HG03159 (cell line): ENCODE measurements around the gene TMEM178B.

ENCODE experiments used
- ATAC-seq: cut with Tn5 transposase; IDR thresholded peaks from one replicate; pipeline ENCODE4 v1.9.1; 2021; ENCODE audit warnings: mild to moderate bottlenecking, moderate library complexity; ENCODE audit not compliant: unreplicated experiment

The TMEM178B gene

DNA sequence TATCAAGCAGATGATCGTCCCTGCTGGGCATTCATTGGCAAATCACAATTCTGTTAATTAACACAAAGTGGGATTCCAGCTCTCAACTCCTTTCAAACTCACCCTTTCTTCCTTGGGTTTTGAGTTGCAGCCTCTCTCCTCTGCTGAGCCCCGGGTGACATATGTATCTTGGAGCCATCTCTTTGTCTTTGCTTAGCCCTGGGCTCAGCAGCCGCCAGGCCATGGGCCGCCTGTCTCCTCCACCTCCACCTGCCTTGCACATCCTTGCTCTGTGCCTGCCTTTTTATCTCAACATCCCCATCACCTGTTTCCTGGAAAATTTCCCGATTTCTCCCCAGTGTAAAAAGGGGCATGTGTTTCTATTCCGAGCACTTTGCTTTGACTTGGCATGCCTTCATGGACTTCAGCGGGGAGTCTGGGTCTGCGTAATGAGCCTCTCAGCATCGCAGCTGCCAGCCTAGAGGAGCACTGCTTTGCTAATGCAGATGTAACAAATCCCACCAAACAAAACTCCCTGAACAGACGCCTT, 336.0 kb downstream of the TMEM178B start:
- no peak for ATAC-seq

DNA sequence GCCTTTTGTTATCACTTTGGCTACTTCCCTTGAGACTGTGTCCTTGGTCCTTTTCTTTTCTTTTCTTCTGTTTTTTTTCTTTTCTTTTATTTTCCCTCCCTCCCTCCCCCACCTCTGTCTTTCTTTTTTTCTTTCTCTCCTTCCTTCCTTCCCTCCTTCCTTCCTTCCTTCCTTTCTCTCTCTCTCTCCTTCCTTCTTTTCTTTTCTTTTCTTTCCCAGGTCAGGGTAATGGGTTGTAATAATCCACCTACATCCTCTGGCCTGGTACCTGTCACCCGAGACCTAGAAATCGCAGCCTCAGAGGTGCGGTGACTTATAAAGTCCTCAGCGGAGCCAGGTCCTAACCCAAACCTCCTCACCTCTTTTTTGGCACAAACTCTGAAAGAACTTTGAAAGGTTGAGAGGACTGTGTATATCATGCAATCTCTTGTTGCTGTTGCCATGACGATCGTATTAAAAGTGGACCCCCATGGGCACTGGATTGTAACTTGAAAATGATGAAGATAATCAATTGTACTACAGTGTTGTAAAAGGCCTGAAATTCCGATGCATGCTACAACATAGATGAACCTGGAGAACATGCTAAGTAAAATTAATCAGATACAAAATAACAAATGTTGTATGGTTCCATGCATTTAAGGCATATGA, 336.6 kb downstream of the TMEM178B start:
- ATAC-seq: no peak

DNA sequence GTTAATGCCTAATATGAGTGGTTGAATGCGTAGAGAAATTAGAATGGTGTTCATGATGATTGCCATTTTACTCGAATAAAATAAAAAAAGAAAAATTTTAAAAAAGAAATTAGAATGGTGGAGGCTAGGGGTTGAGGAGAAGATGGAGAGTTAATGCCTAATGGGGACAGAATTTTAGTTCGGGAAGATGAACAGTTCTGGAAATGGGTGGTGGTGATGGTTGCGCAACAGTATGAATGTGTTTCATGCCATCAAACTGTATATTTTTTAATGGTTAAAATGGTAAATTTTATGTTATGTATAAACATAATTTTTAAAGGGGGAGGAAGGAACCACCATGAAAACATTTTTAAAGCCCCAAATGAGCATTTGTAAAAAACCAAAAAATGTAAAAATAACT, 337.3 kb downstream of the TMEM178B start:
- ATAC-seq: no peak

DNA sequence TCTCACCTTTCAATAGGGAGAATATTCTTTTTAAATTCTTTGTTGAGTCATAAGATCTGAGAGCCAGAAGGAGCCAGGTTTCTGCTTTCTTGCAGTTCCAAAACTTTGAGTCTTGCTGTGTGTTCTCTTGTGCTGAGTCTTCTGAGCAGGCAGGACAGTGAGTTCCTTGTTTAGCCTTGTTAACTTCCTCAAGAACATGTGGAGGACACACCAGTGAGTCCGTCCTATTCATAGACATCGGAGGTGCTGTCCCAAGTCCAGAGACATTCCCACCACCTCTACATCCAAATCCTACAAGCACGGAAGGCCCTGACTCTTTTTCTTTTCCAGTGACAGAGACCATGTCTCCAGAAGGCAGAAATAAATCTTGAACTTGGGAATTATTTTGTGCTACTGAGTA, 342.1 kb downstream of the TMEM178B start:
- no peak for ATAC-seq

DNA sequence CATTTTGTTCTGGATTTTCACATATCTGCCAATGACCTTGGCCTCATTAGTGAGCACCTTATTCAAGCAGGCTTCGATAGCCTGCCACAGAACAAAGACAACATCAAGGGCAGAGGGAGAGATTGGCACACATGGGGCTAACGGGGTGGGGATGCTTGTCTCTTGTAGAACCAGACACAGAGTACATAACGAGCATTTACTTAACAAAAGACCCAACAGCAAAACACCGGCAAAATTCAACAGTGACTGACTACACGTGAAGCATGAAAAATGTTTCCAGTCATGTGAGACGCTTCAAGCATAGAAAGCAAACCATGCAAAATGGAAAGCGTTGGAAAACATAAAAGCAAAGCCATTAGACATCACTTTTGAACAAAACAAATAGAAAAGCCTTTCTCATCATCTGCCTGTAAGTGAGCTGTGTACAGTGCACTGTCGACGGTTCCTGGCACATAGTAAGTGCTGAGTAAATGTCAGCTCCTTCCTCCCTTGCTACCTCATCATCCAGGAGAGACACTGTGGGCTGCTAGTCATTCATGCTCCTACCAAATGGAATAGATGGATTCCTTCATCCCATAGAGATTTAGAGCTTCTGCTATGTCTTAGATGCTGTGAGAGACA, 342.9 kb downstream of the TMEM178B start:
- ATAC-seq: no peak

DNA sequence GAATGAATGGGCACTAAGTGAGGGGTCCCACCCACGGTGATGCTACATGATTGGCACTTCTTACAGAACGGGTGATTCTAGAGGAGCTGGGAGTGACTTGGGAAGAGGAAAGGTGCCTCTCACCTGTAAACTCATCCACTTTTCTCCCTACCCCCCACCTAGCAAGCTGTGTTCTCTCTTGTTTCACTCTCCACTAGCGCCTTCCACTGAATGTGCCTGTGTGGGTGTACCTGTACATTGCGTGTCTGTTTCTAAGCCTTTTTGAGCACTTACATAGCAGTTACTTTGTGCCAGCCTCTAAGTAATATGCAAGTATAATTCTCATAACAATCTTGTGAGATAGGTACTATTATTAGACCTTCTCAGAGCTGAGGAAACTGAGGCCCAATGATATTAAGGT, 343.6 kb downstream of the TMEM178B start:
- ATAC-seq: no peak

DNA sequence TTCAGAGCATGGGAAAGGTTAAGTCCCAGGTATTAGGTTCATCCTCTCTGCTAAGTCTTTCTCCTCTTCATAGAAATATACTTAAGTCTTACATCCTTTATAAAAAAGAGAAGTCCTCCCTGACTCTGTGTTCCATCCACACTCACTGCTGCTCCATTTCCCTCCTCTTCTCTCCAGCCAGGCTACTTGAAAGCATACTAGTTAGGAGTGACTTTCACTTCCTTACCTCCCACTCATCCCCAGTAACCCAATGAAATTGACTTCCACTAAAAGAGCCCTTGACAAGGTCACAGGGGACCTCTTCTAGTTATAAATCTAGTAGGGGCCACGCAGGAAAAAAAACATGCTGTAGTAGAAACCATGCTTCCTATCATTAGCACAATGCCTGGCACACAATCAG, 344.2 kb downstream of the TMEM178B start:
- no peak for ATAC-seq

DNA sequence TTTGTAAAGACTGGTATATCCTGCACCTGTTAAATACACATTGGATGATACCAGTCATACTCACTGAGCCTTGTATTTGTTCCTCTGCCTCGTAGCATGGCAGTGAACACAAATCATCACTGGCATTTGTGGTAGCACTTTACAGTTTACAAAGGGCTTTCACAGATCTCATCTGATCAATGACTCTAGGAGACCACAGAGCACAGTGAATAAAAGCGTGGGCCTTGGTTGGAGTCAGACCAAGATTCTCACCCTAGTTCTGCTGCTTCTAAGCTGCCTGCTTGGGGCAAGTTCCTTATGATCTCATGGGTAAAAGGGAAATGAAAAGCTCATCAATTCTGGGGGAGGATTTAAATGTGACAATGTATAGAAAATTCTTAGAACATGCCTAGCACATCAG, 347.4 kb downstream of the TMEM178B start:
- no peak for ATAC-seq

DNA sequence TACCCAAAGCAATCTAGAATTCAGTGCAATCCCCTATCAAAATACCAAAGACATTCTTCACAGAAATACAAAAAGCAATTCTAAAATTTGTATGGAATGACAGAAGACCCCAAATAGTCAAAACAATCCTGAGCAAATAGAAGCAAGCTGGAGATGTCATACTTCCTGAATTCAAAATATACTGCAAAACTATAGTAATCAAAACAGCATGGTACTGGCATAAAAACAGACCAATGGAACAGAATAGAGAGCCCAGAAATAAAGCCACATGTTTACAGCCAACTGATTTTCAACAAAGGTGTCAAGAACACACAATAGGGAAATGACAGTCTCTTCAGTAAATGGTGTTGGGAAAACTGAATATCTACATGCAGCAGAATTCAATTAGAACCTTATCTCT, 353.3 kb downstream of the TMEM178B start:
- ATAC-seq: no peak

DNA sequence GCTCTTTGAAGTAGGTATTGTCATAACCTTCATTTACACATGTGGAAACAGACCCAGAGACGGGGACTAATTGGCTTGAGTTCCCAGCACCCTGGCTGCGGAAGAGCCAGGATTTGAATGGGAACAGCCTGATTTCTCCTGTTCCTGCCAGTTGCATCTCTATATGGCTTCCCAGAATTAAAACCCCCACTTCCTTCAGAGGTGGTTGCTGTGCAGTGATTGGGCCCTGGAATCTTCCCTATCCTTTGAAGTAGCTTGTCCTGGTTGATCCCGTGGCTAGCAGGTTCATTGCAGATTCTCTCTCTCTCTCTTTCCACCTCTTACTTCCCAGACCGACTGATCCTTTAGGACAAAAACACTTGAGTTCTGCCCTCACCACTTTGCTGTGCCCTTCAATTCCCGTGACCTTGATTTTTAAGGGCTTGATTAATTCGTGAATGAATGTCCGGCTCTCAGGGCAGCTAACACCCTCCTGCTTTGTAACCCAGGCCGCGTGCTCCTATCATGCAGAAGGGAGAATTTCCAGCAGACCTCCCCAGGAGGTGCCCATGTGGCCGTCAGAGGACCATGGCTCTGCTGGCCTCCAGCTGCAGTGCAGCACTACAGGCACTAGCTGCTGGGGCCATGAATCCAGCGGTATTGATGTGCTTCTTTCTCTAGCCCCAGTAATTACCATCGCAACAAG, 356.7 kb downstream of the TMEM178B start:
- no peak for ATAC-seq

DNA sequence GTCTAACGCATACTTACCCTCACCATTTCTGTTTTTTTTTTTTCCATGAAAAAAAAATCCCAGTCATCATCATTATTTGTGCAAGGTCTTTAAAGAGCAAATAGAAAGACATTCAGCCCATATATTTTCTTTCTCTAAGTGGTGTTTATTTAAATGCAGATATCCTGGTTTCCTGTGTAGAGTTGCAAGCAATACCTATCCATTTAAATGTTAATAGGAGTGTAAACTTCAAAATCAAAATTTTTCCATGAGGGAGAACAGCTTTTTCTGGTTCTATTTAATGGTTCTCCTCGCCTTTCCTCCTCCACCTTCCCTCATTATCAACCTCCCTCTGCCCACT, 357.2 kb downstream of the TMEM178B start:
- no peak for ATAC-seq

DNA sequence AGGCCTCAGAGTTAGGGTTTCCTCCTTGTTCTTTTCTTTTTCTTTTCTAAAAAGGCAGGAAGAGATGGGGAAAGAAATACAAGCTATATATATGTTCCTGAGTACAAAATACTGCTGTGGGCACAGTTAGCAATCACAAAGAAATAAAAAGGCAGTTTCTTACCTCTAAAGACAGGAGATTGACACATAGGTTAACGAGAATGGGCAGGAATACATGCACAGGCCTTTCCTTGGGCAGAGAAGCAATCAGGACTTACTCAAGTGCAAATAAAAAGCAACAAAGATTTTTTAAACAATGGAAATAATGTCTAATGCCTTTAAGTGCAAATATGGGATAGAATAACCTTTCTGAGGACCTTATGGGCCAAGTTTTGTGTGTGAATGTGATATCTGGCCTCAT, 357.8 kb downstream of the TMEM178B start:
- no peak for ATAC-seq

DNA sequence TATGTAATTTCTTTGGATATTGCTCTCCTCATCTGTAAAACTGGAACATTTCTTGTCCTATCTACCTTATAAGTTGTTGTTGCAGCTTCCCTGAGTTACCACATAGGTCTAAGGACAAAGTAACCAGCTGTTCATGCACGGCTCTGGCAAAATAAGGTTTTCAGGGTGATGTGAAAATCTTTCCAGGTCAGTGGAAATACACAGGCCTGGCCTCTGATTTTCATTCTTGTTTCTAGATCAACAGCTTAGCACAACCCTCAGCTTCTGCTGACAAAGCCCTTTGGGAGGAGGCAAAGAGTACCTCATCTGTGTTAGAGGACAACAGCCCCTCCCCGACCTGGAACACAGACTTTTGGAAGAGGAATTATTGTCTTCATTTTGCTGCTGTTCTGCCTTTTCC, 359.8 kb downstream of the TMEM178B start:
- ATAC-seq: no peak

DNA sequence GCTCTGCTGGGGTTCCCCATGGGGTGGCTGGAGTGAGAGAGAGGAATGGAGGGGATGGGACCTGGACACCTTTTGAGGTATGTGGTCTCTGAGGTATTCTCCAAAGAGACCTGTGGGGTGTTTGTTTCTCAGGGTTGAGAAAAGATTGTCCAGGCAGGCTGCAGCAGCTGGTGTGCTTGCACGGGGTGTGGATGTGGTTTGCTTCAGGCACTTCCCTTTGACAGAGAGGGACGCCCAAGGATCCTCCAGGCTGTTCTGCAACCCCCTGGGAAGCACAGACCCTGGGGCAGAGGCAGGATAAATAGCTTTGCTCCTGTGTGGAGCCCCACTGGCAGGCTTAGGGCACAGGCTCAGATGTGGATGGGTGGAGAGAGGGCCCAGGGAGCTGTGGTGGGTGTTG, 362.3 kb downstream of the TMEM178B start:
- ATAC-seq: no peak

DNA sequence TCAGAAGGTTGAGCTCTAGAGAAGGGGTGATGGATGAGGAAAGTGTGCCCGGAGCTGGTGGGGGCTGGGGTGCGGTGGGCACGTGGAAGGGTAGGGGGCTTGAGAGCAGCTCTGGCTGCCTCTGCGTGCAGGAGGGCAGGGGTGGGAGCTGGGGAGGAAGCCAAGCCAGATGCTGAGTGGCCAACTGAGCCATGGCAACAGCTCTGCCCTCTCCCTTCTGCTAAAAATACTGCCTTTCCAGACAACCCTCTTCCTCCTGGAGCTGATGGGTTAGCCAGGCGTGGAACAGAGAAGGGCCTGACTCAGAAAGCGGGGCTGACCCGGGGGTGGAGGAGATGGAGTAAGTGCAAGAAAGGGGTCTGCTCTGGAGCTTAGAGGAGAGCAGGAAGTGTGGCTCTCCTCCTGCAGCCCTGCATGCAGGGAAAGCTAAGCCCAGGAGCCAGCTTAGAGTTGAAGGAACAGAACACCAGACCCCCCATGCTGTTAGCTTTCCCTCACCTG, 362.8 kb downstream of the TMEM178B start:
- ATAC-seq: no peak

DNA sequence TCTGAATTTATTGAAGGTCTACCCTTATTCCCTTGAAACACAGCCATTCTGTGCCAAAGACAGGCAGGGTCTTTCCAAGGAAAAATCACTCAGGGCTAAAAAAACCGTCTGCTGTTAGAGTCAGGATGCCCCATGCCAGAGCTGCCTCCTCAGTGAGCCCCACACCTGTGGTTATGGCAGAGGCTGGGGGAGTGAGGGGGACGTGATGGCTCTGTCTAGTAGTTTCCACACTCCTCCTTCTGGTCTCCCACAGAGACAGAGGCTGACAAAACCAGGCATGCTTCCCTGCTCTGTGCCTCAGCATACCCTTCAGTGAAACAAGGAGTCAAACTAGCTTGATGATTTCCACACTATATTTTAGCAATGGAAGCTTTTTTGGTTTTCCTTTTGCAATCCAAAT, 365.3 kb downstream of the TMEM178B start:
- no peak for ATAC-seq

DNA sequence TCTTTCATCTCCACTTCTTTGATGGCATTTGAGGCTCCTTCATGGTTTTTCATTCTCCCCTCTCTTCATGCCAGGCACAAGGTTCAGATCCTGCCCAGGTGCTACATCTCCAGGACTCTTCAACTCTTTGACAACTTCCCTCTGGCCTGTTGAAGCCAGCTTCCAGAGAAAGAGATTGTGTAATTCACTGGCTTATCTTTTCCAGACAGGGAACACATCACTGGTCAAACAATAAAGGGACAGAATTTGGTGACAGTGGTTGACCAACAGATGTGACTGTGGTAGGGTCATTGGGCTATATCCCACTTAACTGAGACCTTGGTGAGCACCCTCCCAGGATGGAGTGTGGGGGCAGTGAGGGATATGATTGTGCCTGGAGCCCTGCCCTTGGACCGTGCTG, 365.9 kb downstream of the TMEM178B start:
- ATAC-seq: no peak

DNA sequence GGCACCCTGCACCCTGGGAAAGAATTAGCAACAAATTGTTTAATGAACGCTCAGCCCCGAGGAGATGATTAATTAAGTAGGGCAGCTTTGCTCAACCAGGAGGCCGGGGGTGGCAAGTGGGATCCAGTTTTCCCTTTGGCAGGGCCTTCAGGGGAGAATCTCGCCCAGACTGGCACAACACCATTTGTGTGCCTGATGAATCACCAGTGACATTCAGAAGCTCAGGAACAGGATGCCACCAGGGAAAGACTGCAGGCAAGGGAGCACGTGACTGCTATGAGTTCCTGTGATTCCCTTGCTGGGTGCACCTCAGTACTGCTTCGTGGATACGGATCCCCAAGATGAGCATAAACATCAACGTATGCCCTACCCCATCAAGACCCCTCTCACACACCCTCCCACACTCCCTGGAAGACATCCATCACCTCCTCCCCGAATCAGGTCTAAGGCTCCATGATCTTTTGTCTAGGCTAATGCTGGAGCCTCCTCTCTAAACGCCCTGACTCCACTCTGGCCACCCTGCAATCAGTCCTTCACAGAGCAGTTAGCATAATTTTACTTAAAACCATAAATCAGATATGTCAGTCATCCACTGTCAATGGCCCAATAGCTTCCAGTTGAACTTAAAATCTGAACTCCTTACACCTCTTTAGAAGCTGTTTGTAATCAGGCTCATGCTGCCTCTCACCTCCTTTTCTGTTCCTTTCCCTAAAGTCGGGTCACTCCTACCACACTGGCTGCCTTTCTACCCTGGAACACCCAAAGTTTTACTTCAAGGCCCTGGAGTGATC, 368.2 kb downstream of the TMEM178B start:
- no peak for ATAC-seq

DNA sequence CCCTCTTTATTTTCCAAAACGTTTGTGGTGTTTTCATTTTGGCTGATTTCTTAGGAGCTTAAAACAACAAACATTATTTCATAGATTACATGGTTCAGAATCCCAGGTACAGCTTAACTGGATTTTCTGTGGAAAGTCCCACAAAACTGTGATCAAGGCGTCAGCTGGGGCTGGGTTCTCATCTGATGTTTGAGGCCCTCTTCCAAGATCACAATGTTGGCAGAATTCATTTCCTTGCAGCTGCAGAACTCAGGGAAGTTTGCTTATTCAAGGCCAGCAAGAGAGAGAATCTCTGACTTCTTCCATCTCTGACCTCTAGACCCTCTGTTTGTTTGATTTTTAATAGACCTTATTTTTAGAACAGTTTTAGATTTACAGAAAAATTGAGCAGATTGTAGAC, 368.9 kb downstream of the TMEM178B start:
- ATAC-seq: no peak

DNA sequence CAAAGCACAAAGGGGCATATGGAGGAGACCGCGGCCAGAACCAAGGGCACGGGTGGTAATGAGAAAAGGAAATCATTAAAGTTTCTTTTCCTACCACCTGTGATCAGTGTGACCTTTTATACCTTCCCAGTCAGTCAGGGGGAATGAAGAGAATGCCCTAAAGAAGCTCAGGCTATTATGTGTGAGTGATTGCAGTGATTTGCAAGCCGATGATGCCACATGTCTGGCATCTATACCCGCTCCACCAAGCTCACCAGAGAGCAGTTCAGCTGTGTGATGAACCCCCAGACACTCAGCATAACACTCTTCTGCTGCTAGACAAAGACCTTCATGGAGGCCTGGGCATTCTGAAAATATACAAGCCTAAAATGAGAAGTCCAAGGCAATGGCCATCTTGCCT, 371.1 kb downstream of the TMEM178B start:
- no peak for ATAC-seq

DNA sequence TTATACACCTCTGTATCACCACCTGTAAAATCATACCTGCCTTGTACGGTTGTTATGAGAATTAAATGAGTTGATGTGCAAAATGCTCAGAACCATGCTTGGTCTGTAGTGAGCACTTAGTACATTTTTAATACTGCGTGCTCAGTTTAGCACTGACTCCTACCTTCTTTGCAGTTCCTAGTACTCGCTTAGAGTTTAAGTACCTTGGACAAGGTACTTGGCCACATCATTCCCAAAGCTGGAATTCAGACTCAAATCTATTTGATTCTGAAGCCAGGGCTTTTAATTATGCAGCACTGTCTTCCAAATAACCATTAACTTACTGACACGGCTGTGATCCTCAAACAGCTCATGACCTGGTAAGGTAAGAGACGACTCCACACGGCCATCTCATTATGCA, 377.4 kb downstream of the TMEM178B start:
- no peak for ATAC-seq
